ENCODE measurements around the gene CKS1B. TPM values are rescaled to one million over a fixed set of nuclear protein-coding genes. Genes with fewer than 3 reads are reported as not detected.

CKS1B gene
- total and polyA plus RNA-seq, 9 of the 15 experiments (the other 6 are each of a cell fraction or from before 2014, with no cell fraction given), result 215 to 1,103 (median 460) TPM

GRCh38 chr1:155001675-155002463 is 27.4 kb downstream of the CKS1B start (continued):
- no peak for TF ChIP-seq PRPF4 (IDR thresholded peaks at IDR 0.05; ENCODE audit: insufficient read depth, low read depth, low read length, poor library complexity, severe bottlenecking)
- no peak for TF ChIP-seq XRCC3 (IDR thresholded peaks at IDR 0.05)
- TF ChIP-seq GTF2A2 (tag; IDR thresholded peaks at IDR 0.05), result no peak
- 0 out of 2 replicates have a peak, but pooled peaks have one; percentile 66 for TF ChIP-seq AFF4 (CRISPR knock-in tag; IDR thresholded peaks at IDR 0.05)
- TF ChIP-seq ZNF589 (CRISPR knock-in tag; IDR thresholded peaks at IDR 0.05; ENCODE audit: low read depth), result no peak
- no peak for TF ChIP-seq THAP12 (CRISPR knock-in tag; IDR thresholded peaks at IDR 0.05)
- TF ChIP-seq PYGO2 (tag; IDR thresholded peaks at IDR 0.05), result peak; percentile 24; the same call in 1 of the 2 replicates
- TF ChIP-seq MXD1 (CRISPR knock-in tag; IDR thresholded peaks at IDR 0.05; ENCODE audit: borderline replicate concordance, poor library complexity, severe bottlenecking), result no peak
- TF ChIP-seq ZFPM2 (CRISPR knock-in tag; IDR thresholded peaks at IDR 0.05), result no peak
- TF ChIP-seq HDAC2 (IDR thresholded peaks at IDR 0.05), result 0 out of 2 replicates have a peak, but pooled peaks have one; percentile 82
- no peak for TF ChIP-seq ZNF253 (CRISPR knock-in tag; conservative IDR thresholded peaks at IDR 0.05)
- 0 out of 4 replicates have a peak, but pooled peaks of 1 of the 2 experiments have one; percentile 8 for TF ChIP-seq RCOR1 (IDR thresholded peaks at IDR 0.05; ENCODE audit: borderline replicate concordance in 1 of 2, low read depth in 2 of 2, low read length in 2 of 2)
- TF ChIP-seq FOXM1 (IDR thresholded peaks at IDR 0.05; ENCODE audit: low read depth), result peak; percentile 93
- no peak for TF ChIP-seq FOXM1 (CRISPR knock-in tag; IDR thresholded peaks at IDR 0.05; ENCODE audit: low read depth)
- TF ChIP-seq DNMT1 (IDR thresholded peaks at IDR 0.05), result no peak
- TF ChIP-seq RHOXF2B (CRISPR knock-in tag; conservative IDR thresholded peaks at IDR 0.05), result no peak
